ENCODE results near the gene CDC73. TPM values are rescaled to one million over a fixed set of nuclear protein-coding genes. Genes with fewer than 3 reads are reported as not detected.
A peak's percentile ranks its signal among the peaks of the same experiment; 100 is the strongest.

Gene CDC73
- total and polyA plus RNA-seq, 10 of the 15 experiments (the other 5 are each of a cell fraction or from before 2014, with no cell fraction given), result 10.6 to 43.4 (median 21.7) TPM

DNA sequence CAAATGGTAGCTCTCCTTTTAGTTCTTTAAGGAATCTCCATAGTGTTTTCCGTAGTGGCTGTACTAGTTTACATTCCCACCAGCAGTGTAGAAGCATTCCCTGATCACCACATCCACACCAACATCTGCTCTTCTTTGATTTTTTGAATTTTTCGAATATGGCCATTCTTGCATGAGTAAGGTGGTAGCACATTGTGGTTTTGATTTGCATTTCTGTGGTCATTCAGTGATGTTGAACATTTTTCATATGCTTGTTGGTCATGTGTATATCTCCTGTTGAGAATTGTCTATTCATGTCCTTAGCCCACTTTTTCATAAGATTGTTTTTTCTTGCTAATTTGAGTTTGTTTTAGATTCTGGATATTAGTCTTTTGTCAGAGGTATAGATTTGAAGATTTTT lies 149.2 kb downstream of the CDC73 start:
- no TSS peak for BruUV-seq (replicated peaks)
- TF ChIP-seq CBFB (IDR thresholded peaks at IDR 0.05; ENCODE audit: low read depth) (peak; percentile 47; the same call in 1 of the 2 replicates), TCF12 (IDR thresholded peaks at IDR 0.05; ENCODE audit: low read depth, low read length) (no peak), POLR2A (IDR thresholded peaks at IDR 0.05; ENCODE audit: low read depth, low read length) (no peak), KLF5 (IDR thresholded peaks at IDR 0.05; ENCODE audit: partially characterized antibody) (no peak), SPI1 (IDR thresholded peaks at IDR 0.05; ENCODE audit: borderline replicate concordance, insufficient read depth, low read depth, low read length) (no peak), SUPT20H (IDR thresholded peaks at IDR 0.05; ENCODE audit: borderline replicate concordance, control insufficient read depth, low read depth, low read length) (no peak), BHLHE40 (IDR thresholded peaks at IDR 0.05; ENCODE audit: borderline replicate concordance in 1 of 2, low read depth in 2 of 2, low read length in 1 of 2) (peak in 1 of 2 experiments; percentile 34; a peak in 1 of 4 replicates), HDAC2 (IDR thresholded peaks at IDR 0.05) (no peak), BMI1 (IDR thresholded peaks at IDR 0.05; ENCODE audit: borderline replicate concordance) (no peak), POU2F2 (IDR thresholded peaks at IDR 0.05; ENCODE audit: borderline replicate concordance, low read depth, low read length) (peak; percentile 92), ZNF274 (IDR thresholded peaks at IDR 0.05; ENCODE audit: insufficient read depth, insufficient read length) (no peak), KAT2A (conservative IDR thresholded peaks at IDR 0.05; ENCODE audit: control insufficient read depth, low read depth, low read length) (no peak), MYB (IDR thresholded peaks at IDR 0.05; ENCODE audit: borderline replicate concordance, low read depth, low read length) (no peak)
- TF ChIP-seq, protein P1, sequence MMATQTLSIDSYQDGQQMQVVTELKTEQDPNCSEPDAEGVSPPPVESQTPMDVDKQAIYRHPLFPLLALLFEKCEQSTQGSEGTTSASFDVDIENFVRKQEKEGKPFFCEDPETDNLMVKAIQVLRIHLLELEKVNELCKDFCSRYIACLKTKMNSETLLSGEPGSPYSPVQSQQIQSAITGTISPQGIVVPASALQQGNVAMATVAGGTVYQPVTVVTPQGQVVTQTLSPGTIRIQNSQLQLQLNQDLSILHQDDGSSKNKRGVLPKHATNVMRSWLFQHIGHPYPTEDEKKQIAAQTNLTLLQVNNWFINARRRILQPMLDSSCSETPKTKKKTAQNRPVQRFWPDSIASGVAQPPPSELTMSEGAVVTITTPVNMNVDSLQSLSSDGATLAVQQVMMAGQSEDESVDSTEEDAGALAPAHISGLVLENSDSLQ (IDR thresholded peaks at IDR 0.05), result no peak
- TF ChIP-seq, protein P2, sequence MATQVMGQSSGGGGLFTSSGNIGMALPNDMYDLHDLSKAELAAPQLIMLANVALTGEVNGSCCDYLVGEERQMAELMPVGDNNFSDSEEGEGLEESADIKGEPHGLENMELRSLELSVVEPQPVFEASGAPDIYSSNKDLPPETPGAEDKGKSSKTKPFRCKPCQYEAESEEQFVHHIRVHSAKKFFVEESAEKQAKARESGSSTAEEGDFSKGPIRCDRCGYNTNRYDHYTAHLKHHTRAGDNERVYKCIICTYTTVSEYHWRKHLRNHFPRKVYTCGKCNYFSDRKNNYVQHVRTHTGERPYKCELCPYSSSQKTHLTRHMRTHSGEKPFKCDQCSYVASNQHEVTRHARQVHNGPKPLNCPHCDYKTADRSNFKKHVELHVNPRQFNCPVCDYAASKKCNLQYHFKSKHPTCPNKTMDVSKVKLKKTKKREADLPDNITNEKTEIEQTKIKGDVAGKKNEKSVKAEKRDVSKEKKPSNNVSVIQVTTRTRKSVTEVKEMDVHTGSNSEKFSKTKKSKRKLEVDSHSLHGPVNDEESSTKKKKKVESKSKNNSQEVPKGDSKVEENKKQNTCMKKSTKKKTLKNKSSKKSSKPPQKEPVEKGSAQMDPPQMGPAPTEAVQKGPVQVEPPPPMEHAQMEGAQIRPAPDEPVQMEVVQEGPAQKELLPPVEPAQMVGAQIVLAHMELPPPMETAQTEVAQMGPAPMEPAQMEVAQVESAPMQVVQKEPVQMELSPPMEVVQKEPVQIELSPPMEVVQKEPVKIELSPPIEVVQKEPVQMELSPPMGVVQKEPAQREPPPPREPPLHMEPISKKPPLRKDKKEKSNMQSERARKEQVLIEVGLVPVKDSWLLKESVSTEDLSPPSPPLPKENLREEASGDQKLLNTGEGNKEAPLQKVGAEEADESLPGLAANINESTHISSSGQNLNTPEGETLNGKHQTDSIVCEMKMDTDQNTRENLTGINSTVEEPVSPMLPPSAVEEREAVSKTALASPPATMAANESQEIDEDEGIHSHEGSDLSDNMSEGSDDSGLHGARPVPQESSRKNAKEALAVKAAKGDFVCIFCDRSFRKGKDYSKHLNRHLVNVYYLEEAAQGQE (IDR thresholded peaks at IDR 0.05; ENCODE audit: low read depth, low read length), result no peak
- TF ChIP-seq, protein P3, sequence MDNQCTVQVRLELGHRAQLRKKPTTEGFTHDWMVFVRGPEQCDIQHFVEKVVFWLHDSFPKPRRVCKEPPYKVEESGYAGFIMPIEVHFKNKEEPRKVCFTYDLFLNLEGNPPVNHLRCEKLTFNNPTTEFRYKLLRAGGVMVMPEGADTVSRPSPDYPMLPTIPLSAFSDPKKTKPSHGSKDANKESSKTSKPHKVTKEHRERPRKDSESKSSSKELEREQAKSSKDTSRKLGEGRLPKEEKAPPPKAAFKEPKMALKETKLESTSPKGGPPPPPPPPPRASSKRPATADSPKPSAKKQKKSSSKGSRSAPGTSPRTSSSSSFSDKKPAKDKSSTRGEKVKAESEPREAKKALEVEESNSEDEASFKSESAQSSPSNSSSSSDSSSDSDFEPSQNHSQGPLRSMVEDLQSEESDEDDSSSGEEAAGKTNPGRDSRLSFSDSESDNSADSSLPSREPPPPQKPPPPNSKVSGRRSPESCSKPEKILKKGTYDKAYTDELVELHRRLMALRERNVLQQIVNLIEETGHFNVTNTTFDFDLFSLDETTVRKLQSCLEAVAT (IDR thresholded peaks at IDR 0.05), result peak; percentile 66; the same call in 1 of the 2 replicates
- TF ChIP-seq, protein P4, sequence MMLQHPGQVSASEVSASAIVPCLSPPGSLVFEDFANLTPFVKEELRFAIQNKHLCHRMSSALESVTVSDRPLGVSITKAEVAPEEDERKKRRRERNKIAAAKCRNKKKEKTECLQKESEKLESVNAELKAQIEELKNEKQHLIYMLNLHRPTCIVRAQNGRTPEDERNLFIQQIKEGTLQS (IDR thresholded peaks at IDR 0.05; ENCODE audit: borderline replicate concordance, extremely low read depth, low read depth, low read length), result no peak
- TF ChIP-seq, protein P5, sequence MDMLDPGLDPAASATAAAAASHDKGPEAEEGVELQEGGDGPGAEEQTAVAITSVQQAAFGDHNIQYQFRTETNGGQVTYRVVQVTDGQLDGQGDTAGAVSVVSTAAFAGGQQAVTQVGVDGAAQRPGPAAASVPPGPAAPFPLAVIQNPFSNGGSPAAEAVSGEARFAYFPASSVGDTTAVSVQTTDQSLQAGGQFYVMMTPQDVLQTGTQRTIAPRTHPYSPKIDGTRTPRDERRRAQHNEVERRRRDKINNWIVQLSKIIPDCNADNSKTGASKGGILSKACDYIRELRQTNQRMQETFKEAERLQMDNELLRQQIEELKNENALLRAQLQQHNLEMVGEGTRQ (IDR thresholded peaks at IDR 0.05; ENCODE audit: borderline replicate concordance, low read depth, low read length), result no peak

More for the DNA sequence above, 149.2 kb downstream of the CDC73 start:
- FAIRE-seq (peak; percentile 73), DNase-seq (ENCODE audit: low read depth, low spot score) (peak; percentile 35), ATAC-seq (peak; percentile 97)
- intact Hi-C loops (cut with micrococcal nuclease; ENCODE audit: unreplicated experiment) (no loop called here), in situ Hi-C loops (cut with MboI) (no loop called here)
- Histone ChIP-seq H4K20me1 (ENCODE audit: control insufficient read depth, insufficient read depth) (no peaks in the 10 kb centered on the region), H2AFZ (ENCODE audit: control insufficient read depth, low read depth, low read length) (no peak overlapping the region), H3K79me2 (ENCODE audit: control insufficient read depth, insufficient read depth, low read length) (no peaks in the 10 kb centered on the region), H3K4me2 (ENCODE audit: control insufficient read depth, insufficient read depth) (no peak overlapping the region), H3K36me3 (ENCODE audit: control insufficient read depth in 2 of 2, insufficient read depth in 2 of 2, low read length in 1 of 2) (no peaks in the 10 kb centered on the region), H3K27me3 (replicated peaks in 1 of 2; ENCODE audit: control insufficient read depth in 2 of 2, insufficient read depth in 2 of 2, low read length in 1 of 2) (no peaks in the 10 kb centered on the region), H3K4me3 (no peak overlapping the region), H3K9ac (ENCODE audit: control insufficient read depth, insufficient read depth, low read length) (no peak overlapping the region), H3K4me1 (ENCODE audit: control insufficient read depth, insufficient read depth, low read length) (0 out of 2 replicates have a peak, but pooled peaks cover under 1% of the 10 kb centered on the region), H3K9me3 (replicated peaks; ENCODE audit: control insufficient read depth, insufficient read depth, low read length) (no peaks in the 10 kb centered on the region; the same call in 2 of the 3 replicates), H3K27ac (ENCODE audit: control insufficient read depth, insufficient read depth) (no peak overlapping the region)
- ChIA-PET CTCF (interaction anchor here (1.5 kb wide), 1 partner anchor 84 kb away, joined by 3 read pairs; the partner anchor contains the start of gene B3GALT2), RAD21 (ENCODE audit: unreplicated experiment) (no interaction called here), SMC1A (ENCODE audit: uncharacterized antibody, unreplicated experiment) (no interaction called here), POLR2A (no interaction called here)
- 50% methylated on average over 2 of the region's 2 CpGs for WGBS (ENCODE audit: insufficient coverage, insufficient replicate concordance, low lambda C conversion rate, missing lambda C conversion rate)
